IMR-90 (cell line): Measurements from ENCODE around the gene ENTPD1. TPM values are rescaled to one million over a fixed set of nuclear protein-coding genes. Genes with fewer than 3 reads are reported as not detected.

Experiments
- ATAC-seq: fragments of 200-7000 bp; cut with Tn5 transposase; 2 replicates; pipeline ENCODE4 v1.9.1; 2020; ENCODE audit warnings: low read depth, mild to moderate bottlenecking, moderate library complexity
- BruUV-seq: library from RNA; stranded (reverse); fragments of 400-500 nt; replicated peaks from 2 replicates; lab custom pipeline; 2021; lab: Mats Ljungman, UMichigan
- CTCF ChIA-PET: fragments of 300-600 bp; formaldehyde crosslinking; extraction: SDS; loops from one replicate; lab custom pipeline; 2021; ENCODE audit warnings: antibody characterized with exemption; lab: Yijun Ruan, JAX
- POLR2A ChIA-PET: fragments of 300-600 bp; sonication (Branson Sonifier 250); formaldehyde crosslinking; loops from one replicate; lab custom pipeline; 2022; ENCODE audit warnings: antibody characterized with exemption; ENCODE audit not compliant: unreplicated experiment; lab: Charles Lee
- DNase-seq: peaks from one replicate; pipeline ENCODE4 v3.0.0; 2013
- H2AFZ ChIP-seq: replicated peaks from 2 replicates; pipeline ENCODE3; 2013; ENCODE audit warnings: low read length, mild to moderate bottlenecking; ENCODE audit not compliant: poor library complexity
- H2AK5ac ChIP-seq: 2 replicates; pipeline ENCODE4 v1.6.1; 2013; ENCODE audit warnings: low read depth, low read length, inconsistent platforms
- H2AK9ac ChIP-seq: replicated peaks from 2 replicates; pipeline ENCODE3; 2013; ENCODE audit warnings: mild to moderate bottlenecking, low read depth, low read length, moderate library complexity; ENCODE audit not compliant: poor library complexity
- H2BK120ac ChIP-seq: 2 replicates; pipeline ENCODE4 v1.6.1; 2013; ENCODE audit warnings: low read depth, low read length, inconsistent platforms
- H2BK15ac ChIP-seq: 3 replicates; pipeline ENCODE4 v1.6.1; 2013; ENCODE audit warnings: low read depth, low read length, inconsistent platforms
- H2BK20ac ChIP-seq: 2 replicates; pipeline ENCODE4 v1.6.1; 2013; ENCODE audit warnings: low read depth, mild to moderate bottlenecking, inconsistent platforms, low read length, moderate library complexity
- H2BK5ac ChIP-seq: 2 replicates; pipeline ENCODE4 v1.6.1; 2013; ENCODE audit warnings: mild to moderate bottlenecking, low read depth, low read length, inconsistent platforms; ENCODE audit not compliant: poor library complexity, severe bottlenecking
- H3K14ac ChIP-seq: replicated peaks from 2 replicates; pipeline ENCODE4 v1.6.1; 2013; ENCODE audit warnings: low read depth, low read length, inconsistent platforms
- H3K18ac ChIP-seq: 2 replicates; pipeline ENCODE4 v1.6.1; 2013; ENCODE audit warnings: low read depth, low read length, control low read depth
- H3K23ac ChIP-seq: 2 replicates; pipeline ENCODE4 v1.6.1; 2013; ENCODE audit warnings: low read depth, low read length, inconsistent platforms
- H3K27ac ChIP-seq: 2 replicates; pipeline ENCODE4 v1.5.1; 2013; ENCODE audit warnings: mild to moderate bottlenecking, control low read depth, low read length; ENCODE audit not compliant: insufficient read depth
- H3K27me3 ChIP-seq: 2 replicates; pipeline ENCODE4 v1.6.1; 2013; ENCODE audit warnings: low read length; ENCODE audit not compliant: control insufficient read depth, insufficient read depth
- H3K36me3 ChIP-seq: 2 replicates; pipeline ENCODE4 v1.6.1; 2013; ENCODE audit warnings: low read length, mixed read lengths; ENCODE audit not compliant: control insufficient read depth, insufficient read depth
- H3K4ac ChIP-seq: 2 replicates; pipeline ENCODE4 v1.6.1; 2013; ENCODE audit warnings: low read depth, low read length, inconsistent platforms
- H3K4me1 ChIP-seq: 2 replicates; pipeline ENCODE4 v1.6.1; 2013; ENCODE audit warnings: low read length, mixed read lengths; ENCODE audit not compliant: control insufficient read depth, insufficient read depth
- H3K4me2 ChIP-seq: 2 replicates; pipeline ENCODE4 v1.6.1; 2013; ENCODE audit warnings: low read depth, mild to moderate bottlenecking, control low read depth, low read length, moderate library complexity
- H3K4me3 ChIP-seq: 2 replicates; pipeline ENCODE4 v1.5.1; 2013; ENCODE audit warnings: low read depth, mild to moderate bottlenecking, control low read depth, low read length, moderate library complexity; ENCODE audit not compliant: insufficient read depth
- H3K56ac ChIP-seq: 2 replicates; pipeline ENCODE4 v1.6.1; 2013; ENCODE audit warnings: low read length, inconsistent platforms; ENCODE audit not compliant: insufficient read depth; ENCODE audit errors: extremely low read depth
- H3K79me1 ChIP-seq, 2 experiments: 2 replicates each; pipeline ENCODE4 v1.6.1; 2013; ENCODE audit warnings: low read length in 2 of 2, inconsistent platforms in 1 of 2, low read depth in 1 of 2
- H3K9ac ChIP-seq: 2 replicates; pipeline ENCODE4 v1.6.1; 2013; ENCODE audit warnings: low read depth, low read length, control low read depth
- H3K9me1 ChIP-seq: 2 replicates; pipeline ENCODE4 v1.6.1; 2013; ENCODE audit warnings: low read length, inconsistent platforms; ENCODE audit not compliant: insufficient read depth
- H3K9me3 ChIP-seq: 2 replicates; pipeline ENCODE4 v1.6.1; 2013; ENCODE audit warnings: low read length; ENCODE audit not compliant: control insufficient read depth, insufficient read depth
- H4K20me1 ChIP-seq: 2 replicates; pipeline ENCODE4 v1.6.1; 2013; ENCODE audit warnings: low read length, inconsistent platforms; ENCODE audit not compliant: insufficient read depth
- H4K5ac ChIP-seq: 2 replicates; pipeline ENCODE4 v1.6.1; 2013; ENCODE audit warnings: mild to moderate bottlenecking, low read depth, low read length, control low read depth
- H4K8ac ChIP-seq, 2 experiments: 2 replicates each; pipeline ENCODE4 v1.6.1; 2013; ENCODE audit warnings: low read depth in 2 of 2, low read length in 2 of 2, control low read depth in 1 of 2, inconsistent platforms in 1 of 2
- H4K91ac ChIP-seq: 2 replicates; pipeline ENCODE4 v1.6.1; 2013; ENCODE audit warnings: low read depth, low read length, inconsistent platforms; ENCODE audit not compliant: insufficient read depth
- RAD21 ChIP-seq: IDR thresholded peaks from 2 replicates; pipeline ENCODE4 v1.6.1; 2012; ENCODE audit warnings: low read length, improper control_type of control experiment
- WGBS, 2 experiments: methylation state at CpG; one replicate each; pipeline versions ENCODE4 v1.1.5 to v1.1.7; 2013; ENCODE audit warnings: missing lambda C conversion rate in 2 of 2; ENCODE audit not compliant: insufficient read length in 1 of 2; ENCODE audit errors: extremely low coverage in 2 of 2; 5-methylcytosine and 5-hydroxymethylcytosine counted together
- dilution Hi-C: fragments of 300-500 bp; cut with HindIII; formaldehyde crosslinking; loops from one replicate; pipeline ENCODE4 v1.14.3; 2018; ENCODE audit warnings: low sequenced_read_pairs; ENCODE audit not compliant: unreplicated experiment
- in situ Hi-C: fragments of 300-500 bp; cut with MboI; formaldehyde crosslinking; loops from 3 replicates; pipeline ENCODE4 v1.14.3; 2019; ENCODE audit warnings: low sequenced_read_pairs, inconsistent platforms, mixed read lengths
- intact Hi-C: fragments of 100-400 bp; cut with micrococcal nuclease; formaldehyde crosslinking; loops from 2 replicates; pipeline ENCODE4 v1.10.0; 2022
- polyA plus RNA-seq, 3 experiments: library from polyadenylated mRNA; depleted of rRNA; stranded (reverse); fragments of >200 nt; gene quantifications; 2 replicates each; pipeline ENCODE4 v1.2.3, GENCODE V29; 2012; ENCODE audit warnings: low replicate concordance in 1 of 3
- total RNA-seq: library from RNA; depleted of rRNA; stranded (reverse); fragments of >200 nt; gene quantifications from 2 replicates; pipeline ENCODE4 v1.2.3, GENCODE V29; 2012

ENTPD1 gene
- total and polyA plus RNA-seq, 2 of the 4 experiments (the other 2 are of a cell fraction), result under 0.01 TPM; not detected in 1

DNA sequence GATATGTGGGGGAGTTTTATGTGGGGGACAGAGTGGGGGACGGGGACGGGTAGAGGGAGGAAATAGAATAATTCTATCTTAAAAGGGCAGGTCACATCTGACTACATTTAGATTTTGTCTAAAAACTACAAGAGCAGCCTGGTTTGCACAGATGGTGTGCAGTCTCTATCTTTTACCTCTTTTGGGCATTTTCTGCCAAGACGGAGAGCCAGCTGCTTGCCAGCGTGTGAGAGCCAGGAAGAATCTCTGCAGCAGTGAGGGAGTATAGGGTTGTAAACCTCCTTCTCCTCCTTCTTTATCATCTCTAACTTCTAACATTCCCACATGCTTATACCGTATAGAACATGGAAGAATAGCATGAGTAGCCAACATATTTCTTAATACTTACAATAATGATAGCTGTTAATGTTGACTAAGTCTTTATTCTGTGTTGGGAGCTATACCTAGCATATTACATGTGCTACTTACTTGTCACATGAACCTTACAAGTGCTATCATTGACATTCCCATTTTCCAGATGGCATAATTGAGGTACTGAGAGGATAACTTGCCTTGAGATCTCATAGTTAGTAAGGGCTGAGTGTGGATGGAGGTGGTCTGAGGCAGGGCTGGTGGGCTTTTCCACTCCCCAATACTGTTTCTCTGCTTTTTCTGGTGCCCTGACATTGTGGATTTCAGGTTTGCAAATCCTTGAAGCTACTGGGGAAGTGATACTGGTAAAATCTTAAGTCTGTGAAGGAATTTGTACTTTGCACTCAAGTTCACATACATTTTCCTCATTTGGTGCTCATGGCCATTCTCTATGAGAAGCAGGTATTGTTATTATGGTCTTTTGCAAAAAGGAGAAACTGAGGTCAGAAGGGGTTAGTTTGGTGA is 1.1 kb downstream of the ENTPD1 start:
- peak overlapping the region; percentile 46; the same call in 1 of the 2 replicates for H4K5ac ChIP-seq
- no peaks in the 10 kb centered on the region for H3K9me3 ChIP-seq
- H2AFZ ChIP-seq, result no peak overlapping the region
- no peaks in the 10 kb centered on the region for H3K9me1 ChIP-seq
- TF ChIP-seq RAD21, result no peak
- no peaks in the 10 kb centered on the region for H3K79me1 ChIP-seq
- H2BK20ac ChIP-seq, result no peak overlapping the region
- H2BK5ac ChIP-seq, result no peak overlapping the region
- H3K14ac ChIP-seq, result 0 out of 2 replicates have a peak overlapping the region, but pooled peaks have one; percentile 30
- H2AK9ac ChIP-seq, result no peak overlapping the region
- intact Hi-C loops (loop anchor here (1.0 kb wide), 1 partner anchor 63 kb away; no protein-coding TSS in a partner anchor), in situ Hi-C loops (no loop called here), dilution Hi-C loops (no loop called here)
- WGBS, 2 experiments, result no CpG with 5 or more reads among the region's 5 CpGs
- H3K4ac ChIP-seq, result no peak overlapping the region; the same call in 1 of the 2 replicates
- no peak overlapping the region for H3K4me3 ChIP-seq
- peak; percentile 33 for ATAC-seq
- H3K36me3 ChIP-seq, result no peaks in the 10 kb centered on the region
- CTCF ChIA-PET, result interaction anchor here (0.6 to 0.7 kb wide), 2 partner anchors 34 to 105 kb away, joined by 3 read pairs; no protein-coding TSS in a partner anchor
- H2AK5ac ChIP-seq, result 0 out of 2 replicates have a peak overlapping the region, but pooled peaks have one; percentile 46
- DNase-seq, result no peak
- H3K4me2 ChIP-seq, result peak overlapping the region; percentile 28; the same call in 1 of the 2 replicates
- H3K9ac ChIP-seq, result peak overlapping the region; percentile 27; the same call in 1 of the 2 replicates
- peak overlapping the region; percentile 55; the same call in 1 of the 2 replicates for H3K27ac ChIP-seq
- peaks cover 4% of the 10 kb centered on the region; the same call in 1 of the 2 replicates for H3K4me1 ChIP-seq
- no peak overlapping the region for H2BK15ac ChIP-seq
- POLR2A ChIA-PET, result interaction anchor here (0.6 kb wide), 1 partner anchor 15 kb away, joined by 8 read pairs; no protein-coding TSS in a partner anchor
- H4K8ac ChIP-seq, result no peak overlapping the region
- peak overlapping the region; percentile 7; the same call in 1 of the 2 replicates for H3K18ac ChIP-seq
- no peaks in the 10 kb centered on the region for H3K27me3 ChIP-seq
- H4K91ac ChIP-seq, result peak overlapping the region; percentile 30; the same call in 1 of the 2 replicates
- H3K56ac ChIP-seq, result no peak overlapping the region
- no peaks in the 10 kb centered on the region for H4K20me1 ChIP-seq
- BruUV-seq, result no TSS peak
- H3K23ac ChIP-seq, result peak overlapping the region; percentile 46
- H2BK120ac ChIP-seq, result peak overlapping the region; percentile 30
